ENCODE data around the gene MYBPC1. TPM values are rescaled to one million over a fixed set of nuclear protein-coding genes. Genes with fewer than 3 reads are reported as not detected.

Gene MYBPC1
- total RNA-seq, 2 donors from 2014 or later: 2.1 to 3.0 TPM

GRCh38 chr12:101592448-101592847 lies 2.3 kb upstream of the MYBPC1 start:
- H3K27ac ChIP-seq: no peak overlapping the region
- H3K27me3 ChIP-seq: no peaks in the 10 kb centered on the region
- no peak for DNase-seq (ENCODE audit: low spot score)
- H3K4me3 ChIP-seq: no peak overlapping the region
- no peaks in the 10 kb centered on the region for H3K36me3 ChIP-seq
- H3K9me3 ChIP-seq: no peaks in the 10 kb centered on the region
- TF ChIP-seq CTCF (IDR thresholded peaks at IDR 0.05): no peak
- H3K4me1 ChIP-seq: no peaks in the 10 kb centered on the region

GRCh38 chr12:101592921-101593320 lies 1.9 kb upstream of the MYBPC1 start:
- DNase-seq (ENCODE audit: low spot score): no peak
- no peak overlapping the region for H3K27ac ChIP-seq
- H3K36me3 ChIP-seq: no peaks in the 10 kb centered on the region
- no peaks in the 10 kb centered on the region for H3K4me1 ChIP-seq
- no peaks in the 10 kb centered on the region for H3K27me3 ChIP-seq
- no peak overlapping the region for H3K4me3 ChIP-seq
- H3K9me3 ChIP-seq: no peaks in the 10 kb centered on the region
- TF ChIP-seq CTCF (IDR thresholded peaks at IDR 0.05): no peak

GRCh38 chr12:101596172-101596571 lies 1.4 kb downstream of the MYBPC1 start:
- TF ChIP-seq CTCF (IDR thresholded peaks at IDR 0.05): no peak
- DNase-seq (ENCODE audit: low spot score): no peak
- H3K36me3 ChIP-seq: no peaks in the 10 kb centered on the region
- no peak overlapping the region for H3K27ac ChIP-seq
- H3K9me3 ChIP-seq: no peaks in the 10 kb centered on the region
- no peak overlapping the region for H3K4me3 ChIP-seq
- H3K4me1 ChIP-seq: no peaks in the 10 kb centered on the region
- H3K27me3 ChIP-seq: no peaks in the 10 kb centered on the region

DNA sequence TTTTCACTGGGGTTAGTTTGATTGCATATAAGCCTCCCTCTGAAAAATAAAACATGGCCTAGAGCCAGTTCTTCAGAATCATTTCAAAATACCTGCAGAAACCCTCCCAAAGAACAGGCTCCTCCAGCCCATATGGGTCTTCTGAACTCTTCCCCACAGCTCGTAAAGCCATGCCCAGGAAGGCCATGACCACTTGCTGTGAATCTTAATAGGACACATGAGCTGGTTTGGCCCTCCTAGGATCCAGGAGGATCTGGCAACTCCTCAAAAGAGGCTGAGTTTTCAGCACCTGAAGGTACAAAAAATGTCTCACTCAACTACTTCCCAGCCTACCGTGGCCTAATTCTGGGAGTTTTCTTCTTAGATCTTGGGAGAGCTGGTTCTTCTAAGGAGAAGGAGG lies 2.4 kb downstream of the MYBPC1 start:
- no peak for DNase-seq (ENCODE audit: low spot score)
- H3K9me3 ChIP-seq: no peaks in the 10 kb centered on the region
- H3K36me3 ChIP-seq: no peaks in the 10 kb centered on the region
- H3K4me1 ChIP-seq: no peaks in the 10 kb centered on the region
- no peak overlapping the region for H3K27ac ChIP-seq
- no peak overlapping the region for H3K4me3 ChIP-seq
- TF ChIP-seq CTCF (IDR thresholded peaks at IDR 0.05): no peak
- H3K27me3 ChIP-seq: no peaks in the 10 kb centered on the region

DNA sequence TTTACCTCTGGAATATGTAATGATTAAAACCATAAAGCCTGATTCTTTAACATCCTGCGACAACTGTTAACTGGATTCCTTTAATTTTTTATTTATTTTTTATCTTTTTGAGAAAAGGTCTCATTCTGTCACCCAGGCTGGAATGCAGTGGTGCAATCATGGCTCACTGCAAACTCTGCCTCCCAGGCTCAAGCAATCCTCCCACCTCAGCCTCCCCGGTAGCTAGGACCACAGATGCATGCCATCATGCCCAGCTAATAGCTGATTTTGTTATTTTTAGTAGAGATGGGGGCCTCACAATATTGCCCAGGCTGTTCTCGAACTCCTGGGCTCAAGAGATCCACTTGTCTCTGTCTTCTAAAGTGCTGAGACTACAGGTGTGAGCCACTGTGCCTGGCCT lies 3.7 kb downstream of the MYBPC1 start:
- no peak for TF ChIP-seq CTCF (IDR thresholded peaks at IDR 0.05)
- H3K27ac ChIP-seq: no peak overlapping the region

GRCh38 chr12:101599311-101599710 lies 4.5 kb downstream of the MYBPC1 start:
- Histone ChIP-seq H3K4me1 (no peaks in the 10 kb centered on the region), H3K36me3 (no peaks in the 10 kb centered on the region), H3K27ac (no peak overlapping the region), H3K9me3 (no peaks in the 10 kb centered on the region), H3K4me3 (no peak overlapping the region), H3K27me3 (no peaks in the 10 kb centered on the region)
- DNase-seq (ENCODE audit: low spot score): no peak
- TF ChIP-seq CTCF (IDR thresholded peaks at IDR 0.05): no peak

More for the DNA sequence above, 3.7 kb downstream of the MYBPC1 start:
- Histone ChIP-seq H3K4me1 (no peaks in the 10 kb centered on the region), H3K4me3 (no peak overlapping the region), H3K36me3 (no peaks in the 10 kb centered on the region), H3K27me3 (no peaks in the 10 kb centered on the region), H3K9me3 (no peaks in the 10 kb centered on the region)
- DNase-seq (ENCODE audit: low spot score): no peak
